GM23338 (cell line): Measurements from ENCODE around the gene PAPPA. TPM values are rescaled to one million over a fixed set of nuclear protein-coding genes. Genes with fewer than 3 reads are reported as not detected.

Experiments used
- ATAC-seq: fragments of 200-7000 bp; cut with Tn5 transposase; 3 replicates; pipeline ENCODE4 v1.9.1; 2020
- DNase-seq: peaks from one replicate; pipeline ENCODE4 v3.0.0-alpha.2; 2015; ENCODE audit warnings: low spot score
- H2AFZ ChIP-seq: fragments of 200-600 bp; sonication (generic); 2 replicates; pipeline ENCODE4 v1.8.0; 2016; ENCODE audit warnings: antibody characterized with exemption, mild to moderate bottlenecking, moderate library complexity
- H3F3A ChIP-seq: fragments of 200-600 bp; sonication (generic); replicated peaks from 2 replicates; pipeline ENCODE4 v1.8.0; 2017; ENCODE audit warnings: antibody characterized with exemption, mixed run types, low read depth
- H3K27ac ChIP-seq: fragments of 200-600 bp; sonication (generic); 2 replicates; pipeline ENCODE4 v1.6.1; 2016; ENCODE audit warnings: low read depth
- H3K27me3 ChIP-seq: fragments of 200-600 bp; sonication (generic); 2 replicates; pipeline ENCODE4 v1.8.0; 2016; ENCODE audit warnings: mild to moderate bottlenecking, mixed run types, moderate library complexity; ENCODE audit not compliant: insufficient read depth
- H3K36me3 ChIP-seq: fragments of 200-600 bp; sonication (generic); 2 replicates; pipeline ENCODE4 v1.8.0; 2016; ENCODE audit warnings: mild to moderate bottlenecking; ENCODE audit not compliant: insufficient read depth
- H3K4me1 ChIP-seq: fragments of 200-600 bp; sonication (generic); 2 replicates; pipeline ENCODE4 v1.8.0; 2016; ENCODE audit warnings: mild to moderate bottlenecking, moderate library complexity; ENCODE audit not compliant: insufficient read depth
- H3K4me2 ChIP-seq: fragments of 200-600 bp; sonication (generic); 2 replicates; pipeline ENCODE4 v1.7.1; 2017; ENCODE audit warnings: mixed run types
- H3K4me3 ChIP-seq: fragments of 200-600 bp; sonication (generic); 2 replicates; pipeline ENCODE4 v1.6.1; 2016; ENCODE audit warnings: mixed run types
- H3K79me2 ChIP-seq: fragments of 200-600 bp; sonication (generic); replicated peaks from 2 replicates; pipeline ENCODE4 v1.8.0; 2017; ENCODE audit warnings: mild to moderate bottlenecking; ENCODE audit not compliant: insufficient read depth
- H3K9me2 ChIP-seq: fragments of 200-600 bp; sonication (generic); 2 replicates; pipeline ENCODE4 v1.8.0; 2017; ENCODE audit not compliant: insufficient read depth
- H4K20me1 ChIP-seq: fragments of 200-600 bp; sonication (generic); replicated peaks from 2 replicates; pipeline ENCODE4 v1.8.0; 2017; ENCODE audit warnings: mild to moderate bottlenecking; ENCODE audit not compliant: insufficient read depth
- H3K27ac Mint-ChIP-seq: 2 replicates; pipeline ENCODE4 v1.8.0; 2020; ENCODE audit warnings: inconsistent platforms, mild to moderate bottlenecking, moderate library complexity, mixed read lengths
- H3K27me3 Mint-ChIP-seq: 3 replicates; pipeline ENCODE4 v1.8.0; 2022; ENCODE audit warnings: low read depth, mild to moderate bottlenecking, moderate library complexity, mixed read lengths, inconsistent platforms; ENCODE audit not compliant: insufficient read depth, poor library complexity
- H3K36me3 Mint-ChIP-seq: 3 replicates; pipeline ENCODE4 v1.8.0; 2021; ENCODE audit warnings: low read depth, mild to moderate bottlenecking, inconsistent platforms, moderate library complexity, mixed read lengths
- H3K4me1 Mint-ChIP-seq: 3 replicates; pipeline ENCODE4 v1.8.0; 2020; ENCODE audit warnings: mild to moderate bottlenecking, inconsistent platforms, mixed read lengths
- H3K4me3 Mint-ChIP-seq: 3 replicates; pipeline ENCODE4 v1.8.0; 2021; ENCODE audit warnings: moderate library complexity, mild to moderate bottlenecking, inconsistent platforms, mixed read lengths
- H3K9me3 Mint-ChIP-seq: 3 replicates; pipeline ENCODE4 v1.8.0; 2020; ENCODE audit warnings: moderate library complexity, mild to moderate bottlenecking, inconsistent platforms, mixed read lengths
- CREB1 ChIP-seq: fragments of 250-450 bp; sonication (Bioruptor Pico); IDR thresholded peaks from 2 replicates; pipeline ENCODE4 v1.5.0; 2020; ENCODE audit warnings: low read depth, mild to moderate bottlenecking, moderate library complexity
- EZH2 ChIP-seq: fragments of 200-600 bp; sonication (generic); IDR thresholded peaks from one replicate; pipeline ENCODE4 v1.8.0; 2017; ENCODE audit warnings: antibody characterized with exemption, mild to moderate bottlenecking, low read depth; ENCODE audit not compliant: unreplicated experiment
- EZH2phosphoT487 ChIP-seq: fragments of 200-600 bp; sonication (generic); IDR thresholded peaks from one replicate; pipeline ENCODE4 v1.8.1; 2018; ENCODE audit warnings: antibody characterized with exemption; ENCODE audit not compliant: unreplicated experiment
- JUNB ChIP-seq: IDR thresholded peaks from one replicate; pipeline ENCODE4 v1.6.1; 2016; ENCODE audit warnings: antibody characterized with exemption; ENCODE audit not compliant: unreplicated experiment
- NANOG ChIP-seq: IDR thresholded peaks from 2 replicates; pipeline ENCODE4 v1.6.1; 2016; ENCODE audit warnings: antibody characterized with exemption, borderline replicate concordance
- STAT1 ChIP-seq: IDR thresholded peaks from one replicate; pipeline ENCODE4 v1.6.1; 2016; ENCODE audit warnings: antibody characterized with exemption; ENCODE audit not compliant: unreplicated experiment
- ZNF114 ChIP-seq: fragments of 250-450 bp; sonication (Bioruptor Pico); IDR thresholded peaks from 2 replicates; pipeline ENCODE4 v1.5.0; 2020; ENCODE audit warnings: mild to moderate bottlenecking, moderate library complexity
- ZNF331 ChIP-seq: fragments of 250-450 bp; sonication (Bioruptor Pico); IDR thresholded peaks from 2 replicates; pipeline ENCODE4 v1.5.0; 2020; ENCODE audit warnings: low read depth, mild to moderate bottlenecking, moderate library complexity
- ZNF462 ChIP-seq: fragments of 250-450 bp; sonication (Bioruptor Pico); IDR thresholded peaks from 2 replicates; pipeline ENCODE4 v1.5.0; 2020; ENCODE audit warnings: mild to moderate bottlenecking, moderate library complexity
- polyA plus RNA-seq: library from polyadenylated mRNA; unstranded; fragments of >200 nt; fragmentation: Nextera tagmentation; extraction: Ambion mirVana; gene quantifications from 2 replicates; pipeline ENCODE4 v1.2.1, GENCODE V29; 2016
- total RNA-seq: library from RNA; depleted of rRNA; stranded (reverse); fragments of >200 nt; shearing (Covaris generic); gene quantifications from 2 replicates; pipeline ENCODE4 v1.2.3, GENCODE V29; 2014
- TF ChIP-seq, protein P1 (sequence below): IDR thresholded peaks from 2 replicates; pipeline ENCODE4 v1.6.1; 2016; ENCODE audit warnings: antibody characterized with exemption
- TF ChIP-seq, protein P2 (sequence below): IDR thresholded peaks from one replicate; pipeline ENCODE4 v1.6.1; 2018; ENCODE audit warnings: antibody characterized with exemption; ENCODE audit not compliant: unreplicated experiment
- TF ChIP-seq, protein P3 (sequence below), 2 experiments: fragments of 200-600 bp in 1 of 2; sonication (generic) in 1 of 2; conservative IDR thresholded peaks; 2 replicates each; pipeline versions ENCODE4 v1.5.1 to v1.6.1; 2016 to 2017; ENCODE audit warnings: antibody characterized with exemption in 2 of 2, low read depth in 2 of 2, mild to moderate bottlenecking in 2 of 2, moderate library complexity in 1 of 2

PAPPA gene
- total and polyA plus RNA-seq, 2 experiments from 2014 or later, result 0.38 to 0.66 TPM

- ATAC-seq (no peak), DNase-seq (no peak)
- Mint-ChIP-seq H3K9me3 (no peaks in the 10 kb centered on the region), H3K27me3 (peaks cover 2% of the 10 kb centered on the region), H3K27ac (no peak overlapping the region), H3K36me3 (no peaks in the 10 kb centered on the region), H3K4me3 (no peak overlapping the region), H3K4me1 (peaks cover 5% of the 10 kb centered on the region; the same call in 1 of the 3 replicates)
- Histone ChIP-seq H3K4me3 (no peak overlapping the region), H3K36me3 (no peaks in the 10 kb centered on the region), H2AFZ (no peak overlapping the region), H3K27me3 (no peaks in the 10 kb centered on the region), H4K20me1 (no peaks in the 10 kb centered on the region), H3F3A (no peaks in the 10 kb centered on the region), H3K4me2 (no peak overlapping the region), H3K79me2 (no peaks in the 10 kb centered on the region), H3K9me2 (0 out of 2 replicates have a peak, but pooled peaks cover 7% of the 10 kb centered on the region), H3K4me1 (no peaks in the 10 kb centered on the region), H3K27ac (no peak overlapping the region)
- TF ChIP-seq JUNB (no peak), NANOG (no peak), ZNF114 (CRISPR knock-in tag) (no peak), ZNF462 (CRISPR knock-in tag) (no peak), ZNF331 (CRISPR knock-in tag) (no peak), EZH2 (no peak), CREB1 (CRISPR knock-in tag) (no peak), EZH2phosphoT487 (no peak), STAT1 (no peak)
- TF ChIP-seq, protein P1, sequence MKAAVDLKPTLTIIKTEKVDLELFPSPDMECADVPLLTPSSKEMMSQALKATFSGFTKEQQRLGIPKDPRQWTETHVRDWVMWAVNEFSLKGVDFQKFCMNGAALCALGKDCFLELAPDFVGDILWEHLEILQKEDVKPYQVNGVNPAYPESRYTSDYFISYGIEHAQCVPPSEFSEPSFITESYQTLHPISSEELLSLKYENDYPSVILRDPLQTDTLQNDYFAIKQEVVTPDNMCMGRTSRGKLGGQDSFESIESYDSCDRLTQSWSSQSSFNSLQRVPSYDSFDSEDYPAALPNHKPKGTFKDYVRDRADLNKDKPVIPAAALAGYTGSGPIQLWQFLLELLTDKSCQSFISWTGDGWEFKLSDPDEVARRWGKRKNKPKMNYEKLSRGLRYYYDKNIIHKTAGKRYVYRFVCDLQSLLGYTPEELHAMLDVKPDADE, result no peak
- TF ChIP-seq, protein P2, sequence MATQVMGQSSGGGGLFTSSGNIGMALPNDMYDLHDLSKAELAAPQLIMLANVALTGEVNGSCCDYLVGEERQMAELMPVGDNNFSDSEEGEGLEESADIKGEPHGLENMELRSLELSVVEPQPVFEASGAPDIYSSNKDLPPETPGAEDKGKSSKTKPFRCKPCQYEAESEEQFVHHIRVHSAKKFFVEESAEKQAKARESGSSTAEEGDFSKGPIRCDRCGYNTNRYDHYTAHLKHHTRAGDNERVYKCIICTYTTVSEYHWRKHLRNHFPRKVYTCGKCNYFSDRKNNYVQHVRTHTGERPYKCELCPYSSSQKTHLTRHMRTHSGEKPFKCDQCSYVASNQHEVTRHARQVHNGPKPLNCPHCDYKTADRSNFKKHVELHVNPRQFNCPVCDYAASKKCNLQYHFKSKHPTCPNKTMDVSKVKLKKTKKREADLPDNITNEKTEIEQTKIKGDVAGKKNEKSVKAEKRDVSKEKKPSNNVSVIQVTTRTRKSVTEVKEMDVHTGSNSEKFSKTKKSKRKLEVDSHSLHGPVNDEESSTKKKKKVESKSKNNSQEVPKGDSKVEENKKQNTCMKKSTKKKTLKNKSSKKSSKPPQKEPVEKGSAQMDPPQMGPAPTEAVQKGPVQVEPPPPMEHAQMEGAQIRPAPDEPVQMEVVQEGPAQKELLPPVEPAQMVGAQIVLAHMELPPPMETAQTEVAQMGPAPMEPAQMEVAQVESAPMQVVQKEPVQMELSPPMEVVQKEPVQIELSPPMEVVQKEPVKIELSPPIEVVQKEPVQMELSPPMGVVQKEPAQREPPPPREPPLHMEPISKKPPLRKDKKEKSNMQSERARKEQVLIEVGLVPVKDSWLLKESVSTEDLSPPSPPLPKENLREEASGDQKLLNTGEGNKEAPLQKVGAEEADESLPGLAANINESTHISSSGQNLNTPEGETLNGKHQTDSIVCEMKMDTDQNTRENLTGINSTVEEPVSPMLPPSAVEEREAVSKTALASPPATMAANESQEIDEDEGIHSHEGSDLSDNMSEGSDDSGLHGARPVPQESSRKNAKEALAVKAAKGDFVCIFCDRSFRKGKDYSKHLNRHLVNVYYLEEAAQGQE, result no peak
- TF ChIP-seq, protein P3, sequence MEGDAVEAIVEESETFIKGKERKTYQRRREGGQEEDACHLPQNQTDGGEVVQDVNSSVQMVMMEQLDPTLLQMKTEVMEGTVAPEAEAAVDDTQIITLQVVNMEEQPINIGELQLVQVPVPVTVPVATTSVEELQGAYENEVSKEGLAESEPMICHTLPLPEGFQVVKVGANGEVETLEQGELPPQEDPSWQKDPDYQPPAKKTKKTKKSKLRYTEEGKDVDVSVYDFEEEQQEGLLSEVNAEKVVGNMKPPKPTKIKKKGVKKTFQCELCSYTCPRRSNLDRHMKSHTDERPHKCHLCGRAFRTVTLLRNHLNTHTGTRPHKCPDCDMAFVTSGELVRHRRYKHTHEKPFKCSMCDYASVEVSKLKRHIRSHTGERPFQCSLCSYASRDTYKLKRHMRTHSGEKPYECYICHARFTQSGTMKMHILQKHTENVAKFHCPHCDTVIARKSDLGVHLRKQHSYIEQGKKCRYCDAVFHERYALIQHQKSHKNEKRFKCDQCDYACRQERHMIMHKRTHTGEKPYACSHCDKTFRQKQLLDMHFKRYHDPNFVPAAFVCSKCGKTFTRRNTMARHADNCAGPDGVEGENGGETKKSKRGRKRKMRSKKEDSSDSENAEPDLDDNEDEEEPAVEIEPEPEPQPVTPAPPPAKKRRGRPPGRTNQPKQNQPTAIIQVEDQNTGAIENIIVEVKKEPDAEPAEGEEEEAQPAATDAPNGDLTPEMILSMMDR (conservative IDR thresholded peaks at IDR 0.05; ENCODE audit: low read depth in 2 of 2), result no peak
Observed at GRCh38 chr9:116198344-116198743, 44.8 kb downstream of the PAPPA start.
